ENCODE results near the gene ISG15. TPM values are rescaled to one million over a fixed set of nuclear protein-coding genes. Genes with fewer than 3 reads are reported as not detected.
A peak's percentile ranks its signal among the peaks of the same experiment; 100 is the strongest.
"Not testable (repeated sequence)": the region's sequence is repeated elsewhere in the genome, so short reads cannot be mapped to it uniquely, and the experiment has no call there.

The ISG15 gene
- total RNA-seq, 1 donor from 2014 or later: 14.3 TPM

DNA sequence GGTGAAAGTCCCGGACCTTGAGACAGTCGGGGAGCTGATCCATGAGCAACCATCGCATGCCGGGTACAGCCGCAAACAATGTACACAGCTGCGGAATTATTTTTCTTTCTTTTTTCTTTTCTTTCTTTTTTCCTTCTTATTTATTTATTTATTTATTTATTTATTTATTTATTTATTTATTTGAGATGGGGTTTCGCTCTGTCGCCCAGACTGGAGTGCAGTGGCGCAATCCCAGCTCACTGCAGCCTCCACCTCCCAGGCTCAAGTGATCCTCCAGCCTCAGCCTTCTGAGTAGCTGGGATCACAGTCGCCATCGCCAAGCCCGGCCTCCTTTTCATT is 28.9 kb upstream of the ISG15 start:
- H3K9me3 Mint-ChIP-seq (ENCODE audit: low read depth): peaks cover 11% of the 10 kb centered on the region
- no peak for DNase-seq (ENCODE audit: low spot score, unreplicated experiment)
- peaks cover 51% of the 10 kb centered on the region for H3K27me3 Mint-ChIP-seq
- H3K4me3 Mint-ChIP-seq (ENCODE audit: low read depth): no peak overlapping the region
- peaks cover 3% of the 10 kb centered on the region for H3K36me3 Mint-ChIP-seq (ENCODE audit: insufficient read depth)
- TF ChIP-seq, protein P1, sequence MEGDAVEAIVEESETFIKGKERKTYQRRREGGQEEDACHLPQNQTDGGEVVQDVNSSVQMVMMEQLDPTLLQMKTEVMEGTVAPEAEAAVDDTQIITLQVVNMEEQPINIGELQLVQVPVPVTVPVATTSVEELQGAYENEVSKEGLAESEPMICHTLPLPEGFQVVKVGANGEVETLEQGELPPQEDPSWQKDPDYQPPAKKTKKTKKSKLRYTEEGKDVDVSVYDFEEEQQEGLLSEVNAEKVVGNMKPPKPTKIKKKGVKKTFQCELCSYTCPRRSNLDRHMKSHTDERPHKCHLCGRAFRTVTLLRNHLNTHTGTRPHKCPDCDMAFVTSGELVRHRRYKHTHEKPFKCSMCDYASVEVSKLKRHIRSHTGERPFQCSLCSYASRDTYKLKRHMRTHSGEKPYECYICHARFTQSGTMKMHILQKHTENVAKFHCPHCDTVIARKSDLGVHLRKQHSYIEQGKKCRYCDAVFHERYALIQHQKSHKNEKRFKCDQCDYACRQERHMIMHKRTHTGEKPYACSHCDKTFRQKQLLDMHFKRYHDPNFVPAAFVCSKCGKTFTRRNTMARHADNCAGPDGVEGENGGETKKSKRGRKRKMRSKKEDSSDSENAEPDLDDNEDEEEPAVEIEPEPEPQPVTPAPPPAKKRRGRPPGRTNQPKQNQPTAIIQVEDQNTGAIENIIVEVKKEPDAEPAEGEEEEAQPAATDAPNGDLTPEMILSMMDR (IDR thresholded peaks at IDR 0.05; ENCODE audit: unreplicated experiment): peak; percentile 26
- H3K4me1 Mint-ChIP-seq (ENCODE audit: low read depth): no peaks in the 10 kb centered on the region
- H3K27ac Mint-ChIP-seq: no peak overlapping the region

DNA sequence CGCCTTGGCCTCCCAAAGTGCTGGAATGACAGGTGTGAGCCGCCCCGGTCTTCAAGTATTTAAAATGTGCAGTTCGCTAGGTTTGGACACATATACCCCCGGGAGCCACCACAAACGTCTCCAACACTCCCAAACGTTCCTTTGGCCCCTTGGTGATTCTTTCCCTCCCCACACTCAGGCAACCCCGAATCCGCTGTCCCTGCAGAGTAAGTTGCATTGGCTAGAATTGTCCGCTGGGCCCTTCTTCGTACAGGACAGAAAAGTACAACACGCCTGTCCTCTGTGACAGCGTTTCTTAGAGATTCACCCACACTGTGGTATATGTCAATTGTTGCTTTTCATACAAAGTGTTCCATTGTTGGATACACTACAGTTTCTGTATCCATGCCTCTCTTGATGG is 28.2 kb upstream of the ISG15 start:
- peaks cover 57% of the 10 kb centered on the region for H3K27me3 Mint-ChIP-seq
- H3K27ac Mint-ChIP-seq: no peak overlapping the region
- H3K9me3 Mint-ChIP-seq (ENCODE audit: low read depth): peaks cover 11% of the 10 kb centered on the region
- no peaks in the 10 kb centered on the region for H3K4me1 Mint-ChIP-seq (ENCODE audit: low read depth)
- no peak overlapping the region for H3K4me3 Mint-ChIP-seq (ENCODE audit: low read depth)
- DNase-seq (ENCODE audit: low spot score, unreplicated experiment): no peak
- H3K36me3 Mint-ChIP-seq (ENCODE audit: insufficient read depth): peaks cover 3% of the 10 kb centered on the region
- TF ChIP-seq, protein P1 (IDR thresholded peaks at IDR 0.05; ENCODE audit: unreplicated experiment): no peak

DNA sequence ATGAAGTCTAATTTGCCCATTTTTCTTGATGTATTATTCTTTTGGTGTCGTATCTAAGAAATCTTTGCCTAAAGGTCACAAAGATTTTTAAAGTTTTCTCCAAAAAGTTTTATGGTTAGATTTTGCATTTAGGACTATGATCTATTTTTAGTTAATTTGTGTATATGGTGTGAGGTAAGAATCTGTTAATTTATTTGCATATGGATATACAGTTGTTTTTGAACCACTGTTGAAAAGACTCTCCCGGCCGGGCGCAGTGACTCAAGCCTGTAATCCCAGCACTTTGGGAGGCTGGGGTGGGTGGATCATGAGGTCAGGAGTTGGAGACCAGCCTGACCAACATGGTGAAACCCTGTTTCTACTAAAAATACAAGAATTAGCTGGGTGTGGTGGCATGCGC is 25.2 kb upstream of the ISG15 start:
- H3K4me1 Mint-ChIP-seq (ENCODE audit: low read depth); H3K27ac Mint-ChIP-seq; H3K4me3 Mint-ChIP-seq (ENCODE audit: low read depth); DNase-seq (ENCODE audit: low spot score, unreplicated experiment); H3K36me3 Mint-ChIP-seq (ENCODE audit: insufficient read depth): not testable (repeated sequence)
- H3K9me3 Mint-ChIP-seq (ENCODE audit: low read depth): peaks cover 18% of the 10 kb centered on the region
- peaks cover 57% of the 10 kb centered on the region for H3K27me3 Mint-ChIP-seq

DNA sequence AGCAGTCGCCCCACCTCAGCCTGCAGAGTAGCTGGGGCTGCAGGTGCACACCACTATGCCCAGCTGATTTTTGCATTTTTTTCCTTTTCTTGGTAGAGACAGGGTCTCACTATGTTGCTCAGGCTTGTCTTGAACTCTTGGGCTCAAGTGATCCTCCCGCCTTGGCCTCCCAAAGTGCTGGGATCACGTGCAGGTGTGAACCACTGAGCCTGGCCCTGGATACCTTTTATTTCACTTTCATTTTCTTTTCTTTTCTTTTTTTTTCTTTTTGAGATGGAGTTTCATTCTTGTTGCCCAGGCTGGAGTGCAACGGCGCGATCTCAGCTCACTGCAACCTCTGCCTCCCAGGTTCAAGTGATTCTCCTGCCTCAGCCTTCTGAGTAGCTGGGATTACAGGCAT is 22.0 kb upstream of the ISG15 start:
- Mint-ChIP-seq H3K27me3 (peaks cover 48% of the 10 kb centered on the region), H3K9me3 (ENCODE audit: low read depth) (peaks cover 18% of the 10 kb centered on the region)
- not testable (repeated sequence) for H3K27ac Mint-ChIP-seq; DNase-seq (ENCODE audit: low spot score, unreplicated experiment); H3K4me1 Mint-ChIP-seq (ENCODE audit: low read depth); H3K36me3 Mint-ChIP-seq (ENCODE audit: insufficient read depth); H3K4me3 Mint-ChIP-seq (ENCODE audit: low read depth)

DNA sequence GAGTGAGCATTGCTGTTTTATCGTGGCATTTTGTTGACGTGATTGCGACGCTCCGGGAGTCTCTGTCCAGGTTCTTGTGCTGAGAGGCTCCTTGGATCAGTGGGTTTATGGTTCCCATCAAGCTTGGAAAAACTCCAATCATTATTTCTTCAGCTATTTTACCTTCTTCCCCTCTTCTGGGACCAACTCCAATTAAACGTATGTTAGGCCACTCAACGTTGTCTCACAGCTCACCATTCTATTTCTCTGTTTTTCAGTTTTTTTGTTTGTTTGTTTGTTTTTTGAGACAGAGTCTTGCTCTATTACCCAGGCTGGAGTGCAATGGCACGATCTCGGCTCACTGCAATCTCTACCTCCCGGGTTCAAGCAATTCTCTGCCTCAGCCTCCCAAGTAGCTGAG is 21.4 kb upstream of the ISG15 start:
- TF ChIP-seq, protein P1 (IDR thresholded peaks at IDR 0.05; ENCODE audit: unreplicated experiment): no peak
- no peak overlapping the region for H3K27ac Mint-ChIP-seq
- peaks cover 7% of the 10 kb centered on the region for H3K36me3 Mint-ChIP-seq (ENCODE audit: insufficient read depth)
- H3K4me1 Mint-ChIP-seq (ENCODE audit: low read depth): peaks cover 3% of the 10 kb centered on the region
- peaks cover 45% of the 10 kb centered on the region for H3K27me3 Mint-ChIP-seq
- H3K9me3 Mint-ChIP-seq (ENCODE audit: low read depth): peaks cover 18% of the 10 kb centered on the region
- no peak for DNase-seq (ENCODE audit: low spot score, unreplicated experiment)
- no peak overlapping the region for H3K4me3 Mint-ChIP-seq (ENCODE audit: low read depth)

- TF ChIP-seq, protein P1 (IDR thresholded peaks at IDR 0.05; ENCODE audit: unreplicated experiment): no peak
- Mint-ChIP-seq H3K36me3 (ENCODE audit: insufficient read depth) (peaks cover 7% of the 10 kb centered on the region), H3K4me1 (ENCODE audit: low read depth) (peaks cover 3% of the 10 kb centered on the region), H3K27ac (no peak overlapping the region), H3K27me3 (peaks cover 47% of the 10 kb centered on the region), H3K4me3 (ENCODE audit: low read depth) (no peak overlapping the region), H3K9me3 (ENCODE audit: low read depth) (peaks cover 18% of the 10 kb centered on the region)
- DNase-seq (ENCODE audit: low spot score, unreplicated experiment): no peak
Observed at GRCh38 chr1:992362-992761, 20.9 kb upstream of the ISG15 start.

All from progenitor cell of endocrine pancreas (in vitro differentiated cells).